Stimulated activated CD8-positive, alpha-beta memory T cell treated with anti-CD3 and anti-CD28 coated beads, Interleukin-12 subunit alpha, Interleukin-12 subunit beta, amount 100 ng/mL, for 1 hour (primary cell): ENCODE measurements around the gene NFKB1.
"Not testable (repeated sequence)": the region's sequence is repeated elsewhere in the genome, so short reads cannot be mapped to it uniquely, and the experiment has no call there.

Source experiments
- DNase-seq: peaks from one replicate; pipeline ENCODE4 v3.0.0-alpha.2; 2020; ENCODE audit warnings: low read depth

NFKB1 gene

GRCh38 chr4:102598762-102599374 lies 97.7 kb downstream of the NFKB1 start:
- no peak for DNase-seq

GRCh38 chr4:102599455-102599854 lies 98.3 kb downstream of the NFKB1 start:
- DNase-seq, result no peak

- no peak for DNase-seq
Measured at GRCh38 chr4:102599886-102600285, 98.7 kb downstream of the NFKB1 start.

- no peak for DNase-seq
Measured at GRCh38 chr4:102600689-102601088, 99.5 kb downstream of the NFKB1 start.

- DNase-seq, result no peak
Measured at GRCh38 chr4:102601586-102602227, 100.5 kb downstream of the NFKB1 start.

- no peak for DNase-seq
Measured at GRCh38 chr4:102604222-102604940, 103.2 kb downstream of the NFKB1 start.

GRCh38 chr4:102606261-102606660 lies 105.1 kb downstream of the NFKB1 start:
- DNase-seq, result no peak

- no peak for DNase-seq
Measured at GRCh38 chr4:102606846-102607450, 105.8 kb downstream of the NFKB1 start.

GRCh38 chr4:102608190-102608589 lies 107.0 kb downstream of the NFKB1 start:
- no peak for DNase-seq

GRCh38 chr4:102610007-102610406 lies 108.8 kb downstream of the NFKB1 start:
- DNase-seq, result no peak

GRCh38 chr4:102610476-102610875 lies 109.3 kb downstream of the NFKB1 start:
- no peak for DNase-seq

GRCh38 chr4:102612210-102612609 lies 111.1 kb downstream of the NFKB1 start:
- DNase-seq, result no peak

- DNase-seq, result no peak
Measured at GRCh38 chr4:102612824-102613366, 111.7 kb downstream of the NFKB1 start.

GRCh38 chr4:102614801-102615200 lies 113.6 kb downstream of the NFKB1 start:
- DNase-seq, result no peak

- no peak for DNase-seq
Measured at GRCh38 chr4:102616636-102617035, 115.5 kb downstream of the NFKB1 start.

GRCh38 chr4:102619021-102619420 lies 117.9 kb downstream of the NFKB1 start:
- DNase-seq, result not testable (repeated sequence)

- not testable (repeated sequence) for DNase-seq
Measured at GRCh38 chr4:102619776-102620631, 118.8 kb downstream of the NFKB1 start.

GRCh38 chr4:102620697-102621497 lies 119.7 kb downstream of the NFKB1 start:
- DNase-seq, result no peak

- no peak for DNase-seq
Measured at GRCh38 chr4:102623622-102624021, 122.5 kb downstream of the NFKB1 start.

- no peak for DNase-seq
Measured at GRCh38 chr4:102624505-102624904, 123.3 kb downstream of the NFKB1 start.
